Activated naive CD4-positive, alpha-beta T cell treated with Interleukin-2 at 50 U/mL for 16 hours (primary cell): ENCODE data around the gene GFPT2.

Source experiments
- DNase-seq: peaks from one replicate; pipeline ENCODE4 v3.0.0-alpha.2; 2020

GFPT2 gene

DNA sequence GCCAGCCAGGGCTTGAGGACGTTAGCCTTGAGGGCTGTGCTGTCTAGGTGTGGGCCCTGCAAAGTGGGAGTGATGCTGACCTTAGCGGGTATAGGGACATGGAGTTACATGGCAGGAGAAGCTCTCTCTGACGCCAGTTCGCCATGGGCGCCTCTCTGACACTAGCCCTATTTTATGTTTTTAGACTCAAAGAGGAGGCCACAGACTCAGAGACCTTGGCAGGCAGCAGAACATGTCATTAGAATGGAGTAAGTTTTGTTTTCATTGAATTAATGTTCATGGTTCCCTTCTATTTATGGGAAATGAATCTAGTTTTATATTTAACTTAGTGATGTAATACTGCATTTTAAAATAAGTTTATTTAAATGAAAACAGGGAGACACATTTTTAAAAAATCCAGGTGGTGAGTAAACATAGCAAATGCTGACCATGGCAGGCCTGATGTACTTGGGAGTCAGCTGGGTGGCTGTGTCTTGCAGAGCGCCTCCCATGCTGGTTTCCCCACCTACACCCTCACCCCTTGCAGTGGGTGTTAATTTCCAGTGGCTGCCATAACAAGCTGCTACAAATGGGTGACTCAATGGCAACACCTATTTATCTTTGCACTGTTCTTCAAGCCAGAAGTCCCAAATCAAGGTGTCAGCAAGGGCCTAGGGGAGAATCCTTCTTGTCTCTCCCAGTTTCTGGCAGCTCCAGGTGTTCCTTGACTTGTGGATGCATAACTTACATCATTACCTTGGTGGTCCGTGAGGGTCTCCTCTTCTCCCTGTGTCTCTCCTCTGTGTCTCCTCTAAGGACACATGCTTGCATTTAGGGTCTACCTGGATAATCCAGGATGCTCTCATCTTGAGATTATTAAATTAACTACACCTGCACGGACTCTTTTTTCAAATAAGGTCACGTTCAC is 25.6 kb upstream of the GFPT2 start:
- no peak for DNase-seq

DNA sequence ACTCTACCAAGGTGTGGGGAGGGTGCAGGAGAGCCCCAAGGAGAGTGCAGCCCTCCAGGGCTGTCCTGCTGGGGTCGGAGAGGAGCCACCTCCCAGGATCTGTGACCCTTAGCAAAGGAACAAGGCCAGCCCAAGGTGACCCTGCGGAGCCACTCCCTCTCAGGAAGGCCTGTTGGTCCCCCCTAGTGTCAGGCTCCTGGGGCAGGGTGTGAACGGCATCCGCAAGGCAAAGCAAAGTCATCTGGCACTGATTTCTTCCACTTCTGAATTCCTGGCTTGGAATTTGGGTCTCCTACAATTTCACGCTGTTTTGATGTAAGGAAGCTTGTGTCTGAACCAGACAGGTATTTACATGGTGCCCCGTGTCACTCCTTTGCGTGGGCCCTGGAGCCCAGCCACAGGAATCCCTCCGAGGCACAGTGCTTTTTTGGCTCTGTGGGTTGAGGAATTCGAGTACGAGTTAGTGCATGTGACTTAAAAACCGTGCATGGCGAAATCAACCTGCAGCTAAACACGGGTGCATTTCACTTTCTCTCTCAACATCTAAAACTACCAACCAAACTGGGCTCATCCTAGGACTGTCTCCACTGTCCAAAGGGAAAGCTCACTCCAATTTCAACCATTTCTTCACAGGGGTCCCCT is 24.5 kb upstream of the GFPT2 start:
- DNase-seq = no peak

DNA sequence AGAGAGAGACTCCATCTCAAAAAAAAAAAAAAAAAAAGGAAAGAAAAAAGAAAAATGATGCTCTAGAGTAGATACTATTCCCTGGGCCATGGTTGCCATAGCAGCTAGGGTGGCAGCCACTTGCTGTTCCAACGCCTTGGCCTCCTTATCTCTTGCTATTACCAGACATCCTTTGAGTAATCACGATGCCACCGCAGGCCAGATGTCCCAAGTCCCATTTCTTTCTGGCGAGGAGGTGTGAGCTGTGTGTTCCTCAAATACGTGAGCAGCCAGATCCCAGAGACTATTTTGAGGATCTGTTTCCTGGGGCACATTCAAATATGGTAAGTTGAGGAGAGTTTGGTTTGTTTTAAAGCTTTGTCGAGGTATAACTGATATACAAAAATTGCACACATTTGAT is 23.4 kb upstream of the GFPT2 start:
- no peak for DNase-seq

DNA sequence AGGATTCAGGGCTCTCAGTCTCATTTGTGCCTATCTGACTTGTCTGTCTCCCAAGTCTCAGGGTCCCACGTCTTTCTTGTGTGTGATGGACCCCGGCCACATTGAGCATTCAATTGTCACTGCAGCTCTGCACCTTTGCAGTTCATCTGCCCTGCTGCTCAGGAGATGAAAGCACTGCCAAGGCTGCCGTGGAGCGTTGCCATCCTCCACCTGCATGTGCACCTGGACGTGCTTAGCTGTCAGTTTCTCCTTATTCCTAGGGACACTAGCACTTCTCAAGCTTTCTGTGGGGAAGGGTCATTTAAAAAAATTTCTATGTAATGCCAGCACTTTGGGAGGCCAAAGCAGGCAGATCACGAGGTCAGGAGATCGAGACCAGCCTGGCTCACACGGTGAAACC is 22.8 kb upstream of the GFPT2 start:
- DNase-seq = no peak

DNA sequence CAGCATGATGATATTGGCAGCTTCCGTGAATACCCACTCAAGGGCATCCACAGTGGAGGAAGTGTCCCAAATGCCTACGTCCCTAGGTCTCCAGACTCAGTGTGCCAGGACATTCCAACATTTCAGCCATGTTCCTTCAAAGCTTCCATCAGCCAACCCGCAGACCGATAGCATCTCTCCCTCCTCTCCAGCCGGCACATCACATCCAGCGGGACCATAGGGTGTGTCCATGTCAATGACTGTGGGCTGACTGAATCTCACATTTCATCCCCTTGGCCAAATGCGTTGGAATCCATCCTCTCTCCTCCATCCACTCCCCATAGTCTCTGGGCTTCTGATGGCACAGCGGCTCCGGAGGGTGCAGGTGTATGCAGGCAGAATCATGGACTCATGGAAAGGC is 22.2 kb upstream of the GFPT2 start:
- no peak for DNase-seq

DNA sequence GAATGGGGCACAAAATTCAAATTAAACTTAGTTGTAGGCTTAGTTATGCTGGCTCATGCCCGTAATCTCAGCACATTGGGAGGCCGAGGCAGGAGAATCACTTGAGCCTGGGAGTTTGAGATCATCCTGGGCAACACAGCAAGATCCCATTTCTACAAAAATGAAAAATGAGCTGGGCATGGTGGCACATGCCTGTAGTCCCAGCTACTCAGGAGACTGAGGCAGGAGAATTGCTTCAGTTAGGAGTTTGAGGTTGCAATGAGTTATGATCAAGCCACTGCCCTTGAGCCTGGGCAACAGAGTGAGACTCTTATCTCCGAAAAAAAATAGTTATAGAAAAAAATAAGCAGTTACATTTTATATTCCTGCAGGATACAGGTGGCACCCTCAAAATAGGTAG is 20.7 kb upstream of the GFPT2 start:
- DNase-seq = no peak

DNA sequence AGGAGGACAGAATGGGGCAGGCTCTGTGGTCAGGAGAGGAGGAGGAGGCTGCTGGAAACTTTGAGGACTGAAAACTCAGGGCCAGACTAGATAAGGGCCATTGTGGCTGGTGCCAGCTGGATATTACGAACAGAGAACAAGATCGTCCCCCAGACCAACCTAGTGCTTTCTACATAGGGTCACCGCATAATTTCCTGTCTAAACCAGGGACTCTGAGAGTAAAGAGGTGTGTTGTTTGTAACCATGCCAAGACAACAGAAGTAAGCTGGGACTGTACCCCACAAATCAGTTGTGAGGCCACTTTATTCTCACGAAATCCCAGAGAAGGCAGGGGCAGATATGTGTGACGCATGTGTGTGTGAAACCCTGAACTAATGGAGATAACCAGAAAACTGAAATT is 20.3 kb upstream of the GFPT2 start:
- DNase-seq = no peak

DNA sequence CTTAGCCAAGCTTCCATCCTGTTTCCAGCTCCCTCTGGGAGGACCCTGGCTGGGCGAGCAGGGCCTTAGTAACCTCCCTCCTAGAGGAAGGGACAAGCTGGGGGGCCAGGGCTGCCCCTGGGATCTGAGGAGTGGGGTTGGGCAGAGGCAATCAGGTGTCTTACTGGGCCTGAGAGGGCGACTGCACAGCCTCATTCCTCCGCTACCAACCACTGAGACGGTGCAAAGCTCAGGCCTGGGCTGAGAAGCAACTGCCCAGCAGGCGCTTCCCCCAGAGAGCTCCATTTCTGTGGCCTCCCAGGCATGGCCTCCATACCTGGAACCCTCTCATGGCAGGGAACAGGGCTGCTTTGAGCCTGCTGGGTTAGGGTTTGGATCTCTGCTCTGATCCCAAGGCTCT is 18.8 kb upstream of the GFPT2 start:
- DNase-seq = no peak

DNA sequence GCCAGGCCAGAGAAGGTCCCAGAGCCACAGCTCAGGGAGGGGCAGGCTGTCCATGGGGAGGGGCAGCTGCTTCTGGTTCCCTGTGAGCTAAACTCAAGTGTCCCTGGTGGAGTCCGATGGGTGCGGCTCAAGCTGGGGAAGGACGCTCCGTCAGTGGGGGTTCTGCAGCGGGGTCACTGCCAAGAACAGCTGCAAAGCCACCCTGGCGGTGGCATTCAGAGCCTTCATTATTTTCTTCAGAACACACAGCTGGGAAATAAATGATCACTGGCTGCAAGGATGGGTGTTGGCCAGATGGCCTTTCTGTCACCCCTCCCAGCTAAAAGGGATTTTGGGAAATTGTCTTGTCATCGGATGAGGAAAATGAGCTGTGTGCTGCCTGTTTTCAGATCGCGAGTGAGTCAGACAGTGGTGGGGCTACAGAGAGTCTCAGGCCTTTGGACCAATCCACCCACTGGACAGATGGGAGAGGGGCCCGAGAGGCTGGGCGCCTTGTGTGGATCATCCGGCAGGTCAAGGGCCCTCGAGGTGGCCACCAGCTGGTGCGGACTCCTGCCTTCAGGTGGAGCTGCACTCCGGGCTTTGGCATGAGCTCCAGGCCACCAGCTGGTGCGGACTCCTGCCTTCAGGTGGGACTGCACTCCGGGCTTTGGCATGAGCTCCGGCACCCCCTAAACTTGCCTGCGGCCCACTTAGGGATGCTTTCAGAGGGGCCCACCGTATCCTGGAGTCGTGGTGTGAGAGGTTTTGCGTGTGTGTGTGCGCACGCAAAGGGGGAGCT is 17.9 kb upstream of the GFPT2 start:
- no peak for DNase-seq

DNA sequence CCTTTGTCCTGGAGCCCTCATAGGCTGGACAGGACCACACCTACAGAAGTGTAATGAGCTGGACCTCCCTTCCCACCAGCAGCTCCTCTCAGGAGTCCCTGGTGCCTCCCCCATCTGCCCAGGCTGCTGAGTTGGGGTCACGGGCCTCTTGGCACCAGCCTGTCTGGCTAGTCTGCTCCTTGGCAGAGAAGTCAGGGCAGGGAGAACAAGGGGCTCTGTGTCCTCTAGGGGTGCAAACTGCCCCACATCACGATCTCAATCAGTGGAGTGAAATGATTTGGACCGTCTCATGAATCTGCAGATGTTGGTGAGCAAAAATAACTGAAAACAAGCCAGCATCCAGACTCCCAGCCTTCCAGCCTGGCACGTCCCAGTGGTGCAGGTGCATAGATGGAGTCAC is 14.9 kb upstream of the GFPT2 start:
- DNase-seq = no peak

DNA sequence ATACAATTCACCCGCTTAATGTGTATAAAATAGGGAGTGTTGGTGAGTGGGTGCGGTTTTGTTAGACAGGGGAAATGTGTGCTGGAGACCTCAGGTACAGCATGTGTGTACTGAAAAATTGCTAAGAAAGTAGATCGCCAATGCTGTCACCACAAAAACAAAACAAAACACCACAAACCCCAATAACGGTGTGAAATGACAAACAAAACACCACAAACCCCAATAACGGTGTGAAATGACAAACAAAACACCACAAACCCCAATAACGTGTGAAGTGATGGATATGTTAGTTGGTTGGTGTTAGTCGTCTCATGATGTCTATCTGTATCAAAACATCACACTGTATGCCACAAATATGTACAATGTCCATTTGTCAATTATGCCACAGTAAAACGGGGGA is 14.2 kb upstream of the GFPT2 start:
- no peak for DNase-seq

DNA sequence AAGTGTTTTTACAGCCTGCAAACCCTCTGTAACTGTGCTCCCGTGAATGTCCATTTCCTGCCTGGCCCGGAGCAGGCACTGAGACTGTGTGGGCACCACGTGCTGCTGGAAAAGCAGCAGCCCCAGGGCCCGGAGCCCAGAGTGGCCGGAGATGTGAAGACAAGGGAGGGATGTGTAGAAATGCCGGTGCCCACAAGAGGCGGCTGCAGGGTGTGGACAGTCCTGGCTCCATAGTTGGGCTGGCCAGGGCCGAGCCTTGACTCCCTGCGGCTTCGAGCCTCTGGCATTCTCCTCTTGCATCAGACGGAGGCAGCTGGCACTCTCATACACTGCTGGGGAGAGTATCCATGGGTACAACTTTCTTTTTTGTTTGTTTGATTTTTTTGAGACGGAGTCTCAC is 13.2 kb upstream of the GFPT2 start:
- DNase-seq = no peak

DNA sequence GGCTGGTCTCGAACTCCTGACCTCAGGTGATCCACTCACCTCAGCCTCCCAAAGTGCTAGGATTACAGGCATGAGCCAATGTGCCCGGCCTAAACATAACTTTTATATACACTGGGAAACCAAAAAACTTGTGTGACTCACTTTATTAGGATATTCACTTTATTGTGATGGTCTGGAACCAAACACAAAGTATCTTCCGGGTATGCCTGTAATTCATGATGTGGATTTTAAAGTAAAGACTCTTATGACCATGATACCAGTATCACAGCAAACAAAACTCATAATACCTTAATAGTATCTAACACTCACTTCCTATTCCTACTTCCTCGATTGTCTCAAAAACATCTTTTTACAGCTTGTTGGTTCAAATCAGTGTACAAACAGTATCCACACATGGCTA is 12.7 kb upstream of the GFPT2 start:
- no peak for DNase-seq

DNA sequence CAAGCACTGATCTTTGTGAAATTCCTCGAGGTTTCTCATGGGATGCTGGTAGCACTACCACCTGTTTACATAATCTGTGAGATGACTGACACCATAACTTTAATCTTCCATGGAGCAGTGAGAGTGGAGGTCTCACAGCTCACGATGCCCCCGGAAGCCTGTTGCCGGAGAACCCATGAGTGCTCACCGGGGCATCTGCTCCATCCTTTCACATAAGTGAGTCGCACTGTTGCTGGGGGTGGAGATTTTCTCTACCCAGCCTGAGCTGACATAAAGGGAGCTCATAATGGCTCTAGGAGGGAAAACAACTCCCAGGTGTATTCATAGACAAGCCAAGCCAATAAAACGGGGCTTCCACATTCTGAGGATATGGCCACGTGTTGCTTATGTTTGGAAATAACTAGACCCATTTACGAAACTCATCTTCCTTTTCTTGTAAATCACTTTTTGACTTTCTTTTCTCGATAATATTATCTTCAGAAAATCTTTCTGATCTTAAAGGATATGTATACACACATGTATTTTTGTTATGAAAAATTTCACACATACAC is 11.2 kb upstream of the GFPT2 start:
- no peak for DNase-seq

DNA sequence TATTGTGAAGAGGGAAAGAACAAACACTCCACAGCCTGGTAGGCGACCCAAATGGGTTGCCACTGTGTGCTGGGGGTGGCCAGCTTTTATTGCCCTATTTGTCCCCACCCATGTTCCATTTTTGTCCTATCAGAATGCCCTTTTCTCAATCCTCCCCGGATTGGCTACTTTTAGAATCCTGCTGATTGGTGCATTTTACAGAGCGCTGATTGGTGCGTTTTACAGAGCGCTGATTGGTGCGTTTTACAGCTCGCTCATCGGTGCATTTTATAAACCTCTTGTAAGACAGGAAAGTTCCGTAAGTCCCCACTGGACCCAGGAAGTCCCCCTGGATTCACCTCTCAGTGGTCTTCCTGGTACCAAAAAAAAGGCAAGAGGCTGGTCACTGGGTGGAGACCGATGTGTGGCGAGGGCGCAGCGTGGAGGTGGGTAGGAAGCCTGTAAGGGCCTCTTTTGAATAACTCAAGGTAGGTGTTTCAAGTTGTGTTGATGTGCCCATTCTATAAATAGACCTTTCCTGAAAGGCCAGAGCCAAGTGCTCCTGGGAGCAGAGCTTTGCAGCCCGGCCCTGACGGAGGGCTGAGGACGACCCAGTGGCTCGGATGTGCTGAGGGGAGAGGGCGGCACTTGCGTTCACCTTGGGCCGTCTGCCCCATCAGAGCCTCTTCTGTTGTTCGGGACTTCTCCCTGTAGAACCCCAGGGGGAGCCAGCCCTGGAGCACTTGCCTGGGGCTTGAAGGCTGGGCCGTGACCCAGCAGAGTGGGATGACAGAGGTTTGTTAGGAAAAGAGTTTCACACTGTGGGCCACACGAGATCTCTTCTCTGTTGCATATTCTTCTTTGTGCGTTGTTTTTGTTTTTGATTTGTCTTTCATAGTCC is 7.2 kb upstream of the GFPT2 start:
- no peak for DNase-seq

DNA sequence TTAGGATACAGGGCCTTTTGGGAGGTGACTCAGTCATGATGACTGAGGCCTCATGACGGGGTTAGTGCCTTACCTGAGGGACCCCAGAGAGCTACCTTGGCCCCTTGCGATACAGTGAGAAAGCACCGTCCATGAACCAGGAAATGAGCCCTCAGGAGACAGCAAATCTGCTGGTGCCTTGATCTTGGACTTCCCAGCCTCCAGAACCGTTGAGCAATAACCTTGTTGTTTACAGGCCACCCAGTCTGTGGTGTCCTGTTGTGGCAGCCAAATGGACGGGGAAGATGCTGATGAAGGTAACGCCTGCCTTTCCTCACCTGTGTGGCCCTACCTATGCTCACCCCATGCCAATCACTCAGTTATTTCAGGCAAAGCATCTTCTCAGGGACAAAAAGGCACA is 5.6 kb upstream of the GFPT2 start:
- no peak for DNase-seq

DNA sequence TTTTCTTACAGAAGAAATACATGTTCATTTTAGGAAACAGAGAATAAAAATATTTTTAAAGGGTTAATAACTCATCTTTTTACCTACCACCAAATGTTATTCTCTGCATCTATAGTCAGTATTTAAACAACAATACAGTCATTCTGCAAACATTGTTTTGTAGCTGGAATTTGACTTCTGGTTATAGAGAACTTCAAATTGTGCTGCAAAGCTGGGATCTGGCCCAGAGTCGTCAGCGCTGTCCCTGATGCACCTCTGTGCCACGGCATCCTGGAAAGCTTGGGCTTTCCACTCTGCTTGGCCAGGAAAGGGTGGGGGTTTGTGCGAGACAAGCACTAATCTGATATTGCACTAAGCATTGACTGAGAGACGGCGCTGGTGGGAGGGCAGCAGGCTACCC is 5.0 kb upstream of the GFPT2 start:
- DNase-seq = no peak

DNA sequence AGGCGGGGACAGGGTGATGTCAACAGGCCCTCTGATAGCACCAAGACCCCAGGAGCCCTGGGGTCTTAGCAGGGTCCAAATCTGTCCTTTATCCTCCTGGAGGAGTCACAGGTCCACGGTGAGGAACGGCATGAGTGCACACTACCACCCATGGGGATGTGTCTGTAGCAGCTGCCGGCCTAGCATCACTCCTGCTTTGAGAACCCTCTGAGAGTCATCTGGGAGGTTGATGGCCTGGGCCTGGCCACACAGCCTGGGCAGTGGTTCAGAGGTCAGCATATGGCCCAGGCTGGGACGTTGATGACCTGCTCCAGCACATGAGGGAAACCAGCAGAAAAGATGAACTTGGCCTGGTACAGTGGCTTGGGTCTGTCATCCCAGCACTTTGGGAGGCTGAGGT is 1.8 kb upstream of the GFPT2 start:
- no peak for DNase-seq

DNA sequence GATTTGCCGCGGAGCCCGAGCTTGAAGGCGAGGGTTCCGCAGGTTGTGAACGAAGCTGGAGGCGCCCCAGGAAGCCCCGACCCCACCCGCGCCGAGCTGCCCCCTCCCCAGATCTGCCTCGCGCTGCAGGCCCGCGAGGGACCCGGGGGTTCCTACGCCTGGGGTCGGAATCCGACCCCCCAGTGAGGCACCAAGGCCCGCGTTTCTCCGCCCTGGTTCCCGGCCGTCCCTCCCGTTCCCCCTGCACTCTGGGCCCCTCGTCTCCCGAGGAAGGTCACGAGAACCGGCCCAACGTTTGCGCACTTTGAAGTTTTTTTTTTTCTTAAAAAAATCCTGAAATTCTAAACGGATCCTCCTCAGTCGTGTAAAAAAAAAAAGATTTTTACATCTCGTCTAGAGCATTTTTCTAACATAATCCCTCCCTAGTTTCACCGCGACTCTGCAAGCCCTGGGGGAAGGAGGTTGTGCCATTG is 880 bp upstream of the GFPT2 start:
- no peak for DNase-seq

DNA sequence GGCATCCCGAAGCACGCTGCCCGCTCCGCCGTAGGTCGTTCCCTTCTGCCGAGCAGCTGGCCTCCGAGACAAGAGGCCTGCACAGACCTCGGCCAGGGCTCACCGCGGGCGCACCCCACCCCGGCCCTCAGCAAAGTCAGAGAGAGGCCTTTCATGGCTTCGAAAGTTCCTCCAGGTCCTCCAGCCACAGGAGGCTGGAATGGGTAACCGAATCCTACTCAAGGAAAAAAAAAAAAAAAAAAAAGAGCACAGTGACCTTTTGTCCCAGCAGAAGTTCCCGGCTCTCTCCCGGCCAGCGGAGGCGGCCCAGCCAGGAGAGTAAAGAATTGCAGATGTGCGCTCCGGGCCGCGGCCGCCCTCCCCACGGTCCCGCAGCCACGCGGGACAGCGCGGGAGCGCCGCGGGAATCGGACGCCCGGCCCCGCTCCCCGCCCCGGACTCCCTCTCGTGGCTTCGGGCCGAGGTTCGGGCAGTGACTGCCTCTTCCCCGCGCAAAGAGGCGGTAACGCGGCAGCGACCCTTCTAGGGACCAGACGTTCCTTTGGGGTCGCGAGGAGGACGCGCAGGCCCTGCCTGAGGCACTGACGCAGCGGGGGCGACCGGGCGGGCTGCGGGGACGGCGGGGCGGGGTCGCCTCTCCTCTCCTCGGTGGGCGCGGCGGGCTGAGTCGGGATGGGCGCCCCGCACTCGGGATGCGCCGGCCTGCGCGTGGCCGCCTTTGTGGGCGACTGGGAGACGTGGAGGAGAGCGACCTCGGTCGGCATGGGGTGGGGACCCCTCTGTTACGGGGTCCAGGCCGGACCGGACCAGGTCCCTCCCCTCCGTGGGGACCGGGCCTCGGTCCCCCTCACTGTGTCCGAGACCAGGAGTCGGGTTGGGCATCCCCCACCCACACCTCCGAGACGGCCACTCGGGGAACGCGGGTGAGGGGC is 754 bp downstream of the GFPT2 start:
- no peak for DNase-seq
